Body of pancreas (tissue), 4 donors: ENCODE results near the gene DOCK4. TPM values are rescaled to one million over a fixed set of nuclear protein-coding genes. Genes with fewer than 3 reads are reported as not detected.
A peak's percentile ranks its signal among the peaks of the same experiment; 100 is the strongest.

ENCODE experiments used
- ATAC-seq: fragments of 150-250 bp; one replicate; pipeline ENCODE4 v1.9.1; 2016
- DNase-seq, 4 donors: peaks; one replicate each; pipeline ENCODE4 v3.0.0-alpha.2; 2019
- H3K27ac ChIP-seq, 4 donors: fragments of 200-600 bp; sonication (generic); 1 replicate in 3 of 4; 2 replicates in 1 of 4; pipeline versions ENCODE4 v1.5.1 to v1.6.1; 2016 to 2019; ENCODE audit warnings: mild to moderate bottlenecking in 1 of 4, mixed read lengths in 1 of 4, moderate library complexity in 1 of 4
- H3K27me3 ChIP-seq, 2 donors: fragments of 200-600 bp; sonication (generic); one replicate each; pipeline ENCODE4 v1.6.0; 2016; ENCODE audit warnings: mild to moderate bottlenecking in 1 of 2
- H3K36me3 ChIP-seq, 2 donors: fragments of 200-600 bp; sonication (generic); replicated peaks in 1 of 2; 2 replicates each; pipeline ENCODE4 v1.5.1; 2016; ENCODE audit warnings: low read depth in 2 of 2; ENCODE audit not compliant: insufficient read depth in 1 of 2
- H3K4me1 ChIP-seq: fragments of 200-600 bp; sonication (generic); one replicate; pipeline ENCODE4 v1.6.0; 2016
- H3K4me3 ChIP-seq, 2 donors: fragments of 200-600 bp; sonication (generic); 1 replicate in 1 of 2; 2 replicates in 1 of 2; pipeline ENCODE4 v1.5.1; 2016 to 2019
- H3K9me3 ChIP-seq, 3 donors: fragments of 200-600 bp; sonication (generic); 1 replicate in 2 of 3; 2 replicates in 1 of 3; pipeline ENCODE4 v1.5.1; 2016
- POLR2A ChIP-seq, 3 donors: fragments of 450-650 bp; IDR thresholded peaks; one replicate each; pipeline ENCODE4 v1.6.1; 2016; ENCODE audit warnings: antibody characterized with exemption in 3 of 3, mild to moderate bottlenecking in 2 of 3
- WGBS, 2 donors: methylation state at CpG; one replicate each; pipeline ENCODE4 v1.1.5; 2017; 5-methylcytosine and 5-hydroxymethylcytosine counted together
- intact Hi-C: fragments of 100-400 bp; cut with DNase I; formaldehyde crosslinking; loops from one replicate; pipeline ENCODE4 v1.15.1; 2023
- total RNA-seq, 2 donors: library from RNA; depleted of rRNA; stranded (reverse); fragments of >200 nt; gene quantifications; one replicate each; pipeline ENCODE4 v1.1.0, GENCODE V29; 2016
- TF ChIP-seq, protein P1 (sequence below), 7 experiments: fragments of 450-650 bp in 4 of 7; fragments of 200-600 bp in 3 of 7; sonication (generic) in 3 of 7; IDR thresholded peaks; one replicate each; pipeline ENCODE4 v1.5.1; 2016 to 2019; ENCODE audit warnings: antibody characterized with exemption in 7 of 7

DOCK4 gene
- total RNA-seq, 2 donors from 2014 or later: 24.9 to 34.6 TPM

GRCh38 chr7:112081778-112082177, 124.4 kb downstream of the DOCK4 start:
- peak in 1 of 3 donors; percentile 31 for TF ChIP-seq POLR2A (IDR thresholded peaks at IDR 0.05)
- TF ChIP-seq, protein P1, sequence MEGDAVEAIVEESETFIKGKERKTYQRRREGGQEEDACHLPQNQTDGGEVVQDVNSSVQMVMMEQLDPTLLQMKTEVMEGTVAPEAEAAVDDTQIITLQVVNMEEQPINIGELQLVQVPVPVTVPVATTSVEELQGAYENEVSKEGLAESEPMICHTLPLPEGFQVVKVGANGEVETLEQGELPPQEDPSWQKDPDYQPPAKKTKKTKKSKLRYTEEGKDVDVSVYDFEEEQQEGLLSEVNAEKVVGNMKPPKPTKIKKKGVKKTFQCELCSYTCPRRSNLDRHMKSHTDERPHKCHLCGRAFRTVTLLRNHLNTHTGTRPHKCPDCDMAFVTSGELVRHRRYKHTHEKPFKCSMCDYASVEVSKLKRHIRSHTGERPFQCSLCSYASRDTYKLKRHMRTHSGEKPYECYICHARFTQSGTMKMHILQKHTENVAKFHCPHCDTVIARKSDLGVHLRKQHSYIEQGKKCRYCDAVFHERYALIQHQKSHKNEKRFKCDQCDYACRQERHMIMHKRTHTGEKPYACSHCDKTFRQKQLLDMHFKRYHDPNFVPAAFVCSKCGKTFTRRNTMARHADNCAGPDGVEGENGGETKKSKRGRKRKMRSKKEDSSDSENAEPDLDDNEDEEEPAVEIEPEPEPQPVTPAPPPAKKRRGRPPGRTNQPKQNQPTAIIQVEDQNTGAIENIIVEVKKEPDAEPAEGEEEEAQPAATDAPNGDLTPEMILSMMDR (IDR thresholded peaks at IDR 0.05): no peak
- no peaks in the 10 kb centered on the region for H3K36me3 ChIP-seq
- H3K9me3 ChIP-seq: no peaks in the 10 kb centered on the region
- DNase-seq (peak in 1 of 4 donors; percentile 68), ATAC-seq (no peak)
- peak overlapping the region in 1 of 4 donors; percentile 74 for H3K27ac ChIP-seq
- WGBS, 2 donors: 68 to 87% methylated on average over 4 of the region's 4 CpGs
- H3K4me3 ChIP-seq: no peak overlapping the region
- H3K4me1 ChIP-seq: peaks cover 16% of the 10 kb centered on the region
- H3K27me3 ChIP-seq: no peaks in the 10 kb centered on the region
- intact Hi-C loops: no loop called here

DNA sequence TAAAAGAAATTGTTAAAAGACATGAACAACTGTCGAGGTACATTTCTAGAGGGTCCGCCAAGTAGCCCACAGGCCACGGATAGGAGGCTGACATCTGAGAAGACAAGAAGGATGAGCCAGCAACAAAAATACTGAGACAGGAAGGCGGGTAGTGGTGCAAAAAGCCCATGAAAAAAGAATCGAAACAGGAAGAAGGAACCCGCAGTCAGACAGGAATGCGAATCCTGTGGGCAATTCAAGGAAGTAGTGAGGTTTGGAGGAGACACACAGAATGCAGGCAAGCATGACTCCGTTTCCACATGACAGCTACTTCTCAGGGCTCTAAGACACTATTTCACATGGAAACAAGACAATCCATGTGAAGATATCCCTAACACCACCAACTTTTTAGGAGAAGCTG, 125.2 kb downstream of the DOCK4 start:
- H3K36me3 ChIP-seq: no peaks in the 10 kb centered on the region
- H3K4me1 ChIP-seq: peaks cover 11% of the 10 kb centered on the region
- TF ChIP-seq, protein P1 (IDR thresholded peaks at IDR 0.05): no peak
- no peak for TF ChIP-seq POLR2A (IDR thresholded peaks at IDR 0.05)
- intact Hi-C loops: no loop called here
- no peak overlapping the region for H3K4me3 ChIP-seq
- peak in 1 of 4 donors; percentile 66 for DNase-seq
- peak overlapping the region in 1 of 4 donors; percentile 74 for H3K27ac ChIP-seq
- ATAC-seq: no peak
- no peaks in the 10 kb centered on the region for H3K9me3 ChIP-seq
- WGBS, 2 donors: 69 to 87% methylated on average over 8 of the region's 8 CpGs
- H3K27me3 ChIP-seq: no peaks in the 10 kb centered on the region

DNA sequence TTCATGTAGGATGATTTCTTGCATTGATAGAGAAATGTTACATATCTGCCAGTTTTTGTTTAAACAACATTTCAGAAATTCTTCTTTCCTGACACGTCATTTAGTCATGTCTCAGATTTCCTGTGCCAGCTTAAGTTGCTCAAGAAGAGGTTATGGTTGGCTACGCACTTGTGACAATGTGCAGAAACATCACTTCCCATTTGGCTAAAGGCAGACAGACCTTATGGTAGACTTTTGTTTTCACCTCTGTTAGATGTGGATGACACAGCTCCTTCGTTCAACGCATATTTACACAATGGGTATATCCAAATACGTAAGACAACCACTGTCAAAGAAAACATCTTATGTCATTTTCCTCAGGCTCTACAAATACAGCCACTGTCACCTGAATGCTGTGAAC, 125.8 kb downstream of the DOCK4 start:
- Histone ChIP-seq H3K36me3 (no peaks in the 10 kb centered on the region), H3K4me3 (no peak overlapping the region), H3K27ac (peak overlapping the region in 1 of 4 donors; percentile 74), H3K9me3 (no peaks in the 10 kb centered on the region), H3K4me1 (peaks cover 11% of the 10 kb centered on the region), H3K27me3 (no peaks in the 10 kb centered on the region)
- intact Hi-C loops: no loop called here
- TF ChIP-seq POLR2A (IDR thresholded peaks at IDR 0.05): no peak
- 66 to 83% methylated on average over 5 of the region's 5 CpGs for WGBS, 2 donors
- ATAC-seq: peak; percentile 15
- peak in 1 of 4 donors; percentile 61 for DNase-seq

- TF ChIP-seq, protein P1 (IDR thresholded peaks at IDR 0.05): no peak
- no peak for TF ChIP-seq POLR2A (IDR thresholded peaks at IDR 0.05)
- peaks cover 0 to 2% (median 0%) of the 10 kb centered on the region in 3 donors for H3K9me3 ChIP-seq
- H3K27me3 ChIP-seq: no peaks in the 10 kb centered on the region
- intact Hi-C loops: no loop called here
- ATAC-seq (no peak), DNase-seq (no peak)
- peaks cover 11% of the 10 kb centered on the region for H3K4me1 ChIP-seq
- peak overlapping the region in 1 of 4 donors; percentile 74 for H3K27ac ChIP-seq
- no peak overlapping the region for H3K4me3 ChIP-seq
- H3K36me3 ChIP-seq: no peaks in the 10 kb centered on the region
Observed at GRCh38 chr7:112079673-112080072, 126.5 kb downstream of the DOCK4 start.

GRCh38 chr7:112079122-112079521, 127.1 kb downstream of the DOCK4 start:
- no peaks in the 10 kb centered on the region for H3K36me3 ChIP-seq
- DNase-seq (no peak), ATAC-seq (no peak)
- no peak for TF ChIP-seq POLR2A (IDR thresholded peaks at IDR 0.05)
- TF ChIP-seq, protein P1 (IDR thresholded peaks at IDR 0.05): no peak
- H3K9me3 ChIP-seq: peaks cover 0 to 4% (median 0%) of the 10 kb centered on the region in 3 donors
- intact Hi-C loops: no loop called here
- no peak overlapping the region for H3K27ac ChIP-seq
- H3K4me3 ChIP-seq: no peak overlapping the region
- 6 to 8% methylated on average over 1 of the region's 1 CpG for WGBS, 2 donors
- no peaks in the 10 kb centered on the region for H3K27me3 ChIP-seq
- H3K4me1 ChIP-seq: peaks cover 11% of the 10 kb centered on the region
